Tibial nerve (tissue), 4 donors: ENCODE measurements around the gene MEF2D. TPM values are rescaled to one million over a fixed set of nuclear protein-coding genes. Genes with fewer than 3 reads are reported as not detected.
A peak's percentile ranks its signal among the peaks of the same experiment; 100 is the strongest.

Experiments used
- DNase-seq, 2 donors: peaks; one replicate each; pipeline ENCODE4 v3.0.0-alpha.2; 2019; ENCODE audit warnings: low spot score in 2 of 2
- H3K27ac ChIP-seq, 4 donors: fragments of 200-600 bp; sonication (generic) in 3 of 4; one replicate each; pipeline ENCODE4 v1.5.1; 2017 to 2019; ENCODE audit warnings: mild to moderate bottlenecking in 1 of 4
- H3K27me3 ChIP-seq, 2 donors: fragments of 200-600 bp; sonication (generic) in 1 of 2; one replicate each; pipeline versions ENCODE4 v1.5.1 to v1.6.0; 2017 to 2019
- H3K36me3 ChIP-seq, 3 donors: fragments of 200-600 bp; sonication (generic); one replicate each; pipeline ENCODE4 v1.5.1; 2018 to 2019
- H3K4me1 ChIP-seq, 4 donors: fragments of 200-600 bp; sonication (generic) in 3 of 4; one replicate each; pipeline ENCODE4 v1.5.1; 2017 to 2019
- H3K4me3 ChIP-seq, 4 donors: fragments of 200-600 bp; sonication (generic) in 3 of 4; one replicate each; pipeline ENCODE4 v1.5.1; 2017 to 2019; ENCODE audit warnings: mild to moderate bottlenecking in 1 of 4, moderate library complexity in 1 of 4
- H3K9me3 ChIP-seq, 4 donors: fragments of 200-600 bp; sonication (generic) in 3 of 4; one replicate each; pipeline ENCODE4 v1.5.1; 2017 to 2019
- EP300 ChIP-seq, 2 donors: sonication (generic); formaldehyde crosslinking; IDR thresholded peaks; one replicate each; pipeline ENCODE4 v1.6.1; 2017; ENCODE audit warnings: antibody characterized with exemption in 2 of 2, mild to moderate bottlenecking in 1 of 2
- POLR2A ChIP-seq, 2 donors: fragments of 450-650 bp; IDR thresholded peaks; one replicate each; pipeline ENCODE4 v1.6.1; 2017; ENCODE audit warnings: antibody characterized with exemption in 2 of 2, mild to moderate bottlenecking in 2 of 2, moderate library complexity in 2 of 2
- WGBS, 2 donors: methylation state at CpG; one replicate each; pipeline ENCODE4 v1.1.5; 2018; 5-methylcytosine and 5-hydroxymethylcytosine counted together
- total RNA-seq, 4 donors: library from RNA; depleted of rRNA; stranded (reverse); fragments of >200 nt; gene quantifications; one replicate each; pipeline ENCODE4 v1.1.0, GENCODE V29; 2016
- TF ChIP-seq, protein P1 (sequence below), 5 experiments: fragments of 200-600 bp in 3 of 5; fragments of 450-650 bp in 2 of 5; sonication (generic) in 3 of 5; IDR thresholded peaks; one replicate each; pipeline ENCODE4 v1.5.1; 2016 to 2019; ENCODE audit warnings: antibody characterized with exemption in 5 of 5, mild to moderate bottlenecking in 3 of 5, moderate library complexity in 2 of 5

The MEF2D gene
- total RNA-seq, 4 donors from 2014 or later: 67.5 to 84.9 (median 70.8) TPM

DNA sequence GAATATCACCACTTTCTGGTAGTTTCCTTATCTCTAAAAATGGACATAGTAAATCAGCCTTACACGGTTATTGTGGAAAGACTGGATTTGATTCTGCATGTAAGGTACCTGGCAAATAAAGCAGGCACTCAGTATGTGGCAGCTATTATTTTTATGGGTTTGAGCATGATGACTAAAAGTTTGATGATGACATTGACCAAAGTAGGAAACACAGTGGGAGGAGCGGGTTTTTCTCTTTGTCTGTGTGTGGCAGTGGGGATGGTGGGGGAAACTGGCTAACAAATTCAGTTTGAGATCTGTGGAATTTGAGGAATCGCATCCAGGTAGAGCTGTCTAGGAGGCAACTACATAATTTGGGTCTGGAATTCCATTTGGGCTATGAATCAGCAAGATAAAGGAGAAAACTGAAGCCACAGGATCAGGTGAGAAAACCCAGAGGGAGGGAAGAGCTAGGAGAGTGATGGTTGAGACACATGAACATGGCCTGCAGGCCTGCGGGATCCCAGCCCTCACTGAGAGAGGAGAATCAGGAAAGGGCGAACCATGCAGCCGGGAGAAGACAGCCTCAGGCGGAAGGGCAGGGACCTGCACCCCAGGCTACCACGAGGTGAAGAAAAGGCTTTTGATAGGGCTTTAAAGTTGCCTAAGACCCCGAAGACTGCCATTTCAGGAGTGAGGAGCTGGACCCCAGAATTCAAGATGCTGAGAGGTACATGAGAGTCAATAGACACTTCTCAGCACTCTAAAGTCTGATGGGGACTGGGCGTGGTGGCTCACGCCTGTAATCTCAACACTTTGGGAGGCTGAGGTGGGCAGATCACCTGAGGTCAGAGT is 52.2 kb downstream of the MEF2D start:
- TF ChIP-seq EP300 (IDR thresholded peaks at IDR 0.05): no peak
- TF ChIP-seq, protein P1, sequence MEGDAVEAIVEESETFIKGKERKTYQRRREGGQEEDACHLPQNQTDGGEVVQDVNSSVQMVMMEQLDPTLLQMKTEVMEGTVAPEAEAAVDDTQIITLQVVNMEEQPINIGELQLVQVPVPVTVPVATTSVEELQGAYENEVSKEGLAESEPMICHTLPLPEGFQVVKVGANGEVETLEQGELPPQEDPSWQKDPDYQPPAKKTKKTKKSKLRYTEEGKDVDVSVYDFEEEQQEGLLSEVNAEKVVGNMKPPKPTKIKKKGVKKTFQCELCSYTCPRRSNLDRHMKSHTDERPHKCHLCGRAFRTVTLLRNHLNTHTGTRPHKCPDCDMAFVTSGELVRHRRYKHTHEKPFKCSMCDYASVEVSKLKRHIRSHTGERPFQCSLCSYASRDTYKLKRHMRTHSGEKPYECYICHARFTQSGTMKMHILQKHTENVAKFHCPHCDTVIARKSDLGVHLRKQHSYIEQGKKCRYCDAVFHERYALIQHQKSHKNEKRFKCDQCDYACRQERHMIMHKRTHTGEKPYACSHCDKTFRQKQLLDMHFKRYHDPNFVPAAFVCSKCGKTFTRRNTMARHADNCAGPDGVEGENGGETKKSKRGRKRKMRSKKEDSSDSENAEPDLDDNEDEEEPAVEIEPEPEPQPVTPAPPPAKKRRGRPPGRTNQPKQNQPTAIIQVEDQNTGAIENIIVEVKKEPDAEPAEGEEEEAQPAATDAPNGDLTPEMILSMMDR (IDR thresholded peaks at IDR 0.05): no peak
- TF ChIP-seq POLR2A (IDR thresholded peaks at IDR 0.05): no peak
- peaks cover 0 to 7% (median 0%) of the 10 kb centered on the region in 4 donors for H3K4me1 ChIP-seq
- peaks cover 0 to 36% of the 10 kb centered on the region in 2 donors for H3K27me3 ChIP-seq
- no peak overlapping the region for H3K27ac ChIP-seq
- H3K9me3 ChIP-seq: no peaks in the 10 kb centered on the region
- H3K36me3 ChIP-seq: no peaks in the 10 kb centered on the region
- DNase-seq: no peak
- 81 to 82% methylated on average over 11 of the region's 11 CpGs for WGBS, 2 donors
- H3K4me3 ChIP-seq: no peak overlapping the region

DNA sequence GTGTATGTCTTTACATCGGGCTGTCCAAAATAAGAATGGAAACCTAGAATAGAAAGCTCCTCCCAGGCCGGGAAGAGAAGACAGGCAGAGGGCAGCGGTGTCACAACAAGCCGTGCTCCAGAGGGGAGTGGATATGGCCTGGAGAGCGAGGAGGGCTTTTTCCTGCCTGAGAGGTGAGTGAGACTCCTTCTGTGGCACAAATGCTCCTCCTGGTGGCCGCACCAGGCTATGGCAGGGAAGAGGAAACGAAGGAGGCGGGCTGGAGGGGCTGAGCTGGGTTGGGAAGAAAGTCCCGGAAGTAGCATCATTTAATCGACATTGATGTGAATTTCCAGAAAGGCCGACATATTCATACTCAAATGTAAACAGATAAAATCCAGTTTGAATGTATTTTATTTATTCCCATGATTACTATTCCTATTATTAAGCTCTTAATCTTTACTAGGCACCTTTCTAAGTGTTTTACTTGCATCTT is 54.7 kb downstream of the MEF2D start:
- DNase-seq: peak; percentile 62 to 86
- Histone ChIP-seq H3K9me3 (no peaks in the 10 kb centered on the region), H3K27ac (no peak overlapping the region), H3K4me1 (peaks cover 0 to 7% (median 0%) of the 10 kb centered on the region in 4 donors), H3K36me3 (no peaks in the 10 kb centered on the region), H3K27me3 (peaks cover 1 to 61% of the 10 kb centered on the region in 2 donors), H3K4me3 (no peak overlapping the region)
- TF ChIP-seq, protein P1 (IDR thresholded peaks at IDR 0.05): peak; percentile 87 to 93 (median 89)
- TF ChIP-seq EP300 (IDR thresholded peaks at IDR 0.05): no peak
- 1 to 4% methylated on average over 11 of the region's 11 CpGs for WGBS, 2 donors

DNA sequence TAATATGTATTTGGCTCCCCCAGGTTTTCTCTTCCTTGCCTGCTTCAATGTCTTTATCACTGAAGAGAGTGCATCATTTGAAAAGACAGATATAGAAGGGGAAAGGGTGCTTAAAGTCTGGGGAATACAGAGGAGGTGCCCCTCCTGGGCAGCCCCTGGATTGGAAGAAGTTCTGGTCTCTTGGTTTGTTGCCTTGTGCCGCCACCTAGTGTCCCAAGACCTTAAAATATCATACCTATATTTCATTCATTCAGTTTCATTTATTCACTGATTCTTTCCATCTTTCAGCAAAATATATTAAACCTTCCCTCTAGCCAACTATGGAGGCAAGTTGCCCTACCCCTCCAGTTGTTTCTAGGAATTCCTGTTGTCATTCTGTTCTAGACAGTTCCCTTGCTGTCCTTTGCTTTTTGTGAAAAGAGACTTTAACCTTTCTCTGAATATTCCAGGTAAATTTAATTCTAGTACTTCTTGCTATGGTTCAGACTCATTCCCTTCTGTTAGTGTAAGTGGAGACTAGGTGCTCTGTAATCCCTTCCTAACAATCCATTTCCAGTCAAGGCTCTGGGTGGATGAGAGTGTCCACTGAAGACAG is 56.1 kb downstream of the MEF2D start:
- no peaks in the 10 kb centered on the region for H3K36me3 ChIP-seq
- DNase-seq: no peak
- TF ChIP-seq EP300 (IDR thresholded peaks at IDR 0.05) (no peak), POLR2A (IDR thresholded peaks at IDR 0.05) (no peak)
- TF ChIP-seq, protein P1 (IDR thresholded peaks at IDR 0.05): no peak
- peaks cover 0 to 7% (median 0%) of the 10 kb centered on the region in 4 donors for H3K4me1 ChIP-seq
- WGBS, 2 donors: 13 to 16% methylated on average over 1 of the region's 1 CpG
- no peaks in the 10 kb centered on the region for H3K9me3 ChIP-seq
- peaks cover 2 to 74% of the 10 kb centered on the region in 2 donors for H3K27me3 ChIP-seq
- H3K27ac ChIP-seq: no peak overlapping the region
- H3K4me3 ChIP-seq: no peak overlapping the region

DNA sequence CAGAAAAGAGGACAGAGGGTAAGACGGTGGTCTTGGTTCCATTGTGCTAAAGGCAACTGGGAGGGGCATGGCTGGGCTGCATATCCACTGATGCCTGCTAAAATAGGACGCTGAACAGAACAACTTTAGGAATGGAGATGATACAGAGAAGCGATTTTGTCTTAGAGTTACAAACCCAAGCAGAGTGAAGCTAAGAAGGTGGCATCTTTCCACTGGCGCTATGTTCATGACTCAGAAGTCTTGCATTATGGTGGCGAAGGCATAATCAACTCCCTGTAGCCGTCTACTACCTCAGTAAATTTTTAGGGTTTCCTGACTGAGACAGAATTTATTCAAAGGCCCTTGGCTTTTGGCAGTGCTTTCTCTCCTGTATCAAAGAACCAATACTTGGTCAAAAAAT is 57.3 kb downstream of the MEF2D start:
- TF ChIP-seq EP300 (IDR thresholded peaks at IDR 0.05) (no peak), POLR2A (IDR thresholded peaks at IDR 0.05) (no peak)
- TF ChIP-seq, protein P1 (IDR thresholded peaks at IDR 0.05): no peak
- peaks cover 0 to 7% (median 0%) of the 10 kb centered on the region in 4 donors for H3K4me1 ChIP-seq
- no peak overlapping the region for H3K27ac ChIP-seq
- H3K36me3 ChIP-seq: no peaks in the 10 kb centered on the region
- no peaks in the 10 kb centered on the region for H3K9me3 ChIP-seq
- WGBS, 2 donors: 58 to 67% methylated on average over 6 of the region's 6 CpGs
- H3K4me3 ChIP-seq: no peak overlapping the region
- DNase-seq: no peak
- H3K27me3 ChIP-seq: peaks cover 2 to 82% of the 10 kb centered on the region in 2 donors
